ENCODE data around the gene GABRP. TPM values are rescaled to one million over a fixed set of nuclear protein-coding genes. Genes with fewer than 3 reads are reported as not detected.

GABRP gene
- total RNA-seq, 1 donor from 2014 or later: not detected

GRCh38 chr5:170750791-170751190 is 32.7 kb upstream of the GABRP start:
- Mint-ChIP-seq H3K9me3 (no peaks in the 10 kb centered on the region), H3K27me3 (ENCODE audit: insufficient read depth, low read depth) (peaks cover 17% of the 10 kb centered on the region), H3K27ac (no peak overlapping the region), H3K4me1 (peaks cover 38% of the 10 kb centered on the region), H3K4me3 (no peak overlapping the region), H3K36me3 (no peaks in the 10 kb centered on the region)
- H3K4me3 ChIP-seq: no peak overlapping the region
- TF ChIP-seq CTCF (IDR thresholded peaks at IDR 0.05): no peak
- no peak for TF ChIP-seq EZH2 (IDR thresholded peaks at IDR 0.05)
- TF ChIP-seq EZH2phosphoT487 (IDR thresholded peaks at IDR 0.05): no peak
- peaks cover 2% of the 10 kb centered on the region for H3K27me3 ChIP-seq
- no peaks in the 10 kb centered on the region for H3K36me3 ChIP-seq
- no peaks in the 10 kb centered on the region for H3F3A ChIP-seq (ENCODE audit: low read depth)
- H2AFZ ChIP-seq (replicated peaks): no peak overlapping the region
- H4K20me1 ChIP-seq (ENCODE audit: low read depth): no peaks in the 10 kb centered on the region
- H3K4me1 ChIP-seq: peaks cover 18% of the 10 kb centered on the region
- H3K27ac ChIP-seq: no peak overlapping the region
- no peak for DNase-seq (ENCODE audit: low spot score)
- no peaks in the 10 kb centered on the region for H3K79me2 ChIP-seq (ENCODE audit: low read depth)
- H3K9ac ChIP-seq: no peak overlapping the region
- no peaks in the 10 kb centered on the region for H3K9me3 ChIP-seq (ENCODE audit: low read depth)
- no peak overlapping the region for H3K4me2 ChIP-seq

- TF ChIP-seq EZH2 (IDR thresholded peaks at IDR 0.05) (no peak), EZH2phosphoT487 (IDR thresholded peaks at IDR 0.05) (no peak), CTCF (IDR thresholded peaks at IDR 0.05) (no peak)
- Histone ChIP-seq H3K79me2 (ENCODE audit: low read depth) (no peaks in the 10 kb centered on the region), H3K27ac (no peak overlapping the region), H3K9ac (no peak overlapping the region), H3K4me3 (no peak overlapping the region), H3K4me1 (peaks cover 9% of the 10 kb centered on the region), H3K27me3 (no peaks in the 10 kb centered on the region), H3K9me3 (ENCODE audit: low read depth) (no peaks in the 10 kb centered on the region), H3F3A (ENCODE audit: low read depth) (no peaks in the 10 kb centered on the region), H2AFZ (replicated peaks) (no peak overlapping the region), H3K4me2 (no peak overlapping the region), H3K36me3 (no peaks in the 10 kb centered on the region), H4K20me1 (ENCODE audit: low read depth) (no peaks in the 10 kb centered on the region)
- Mint-ChIP-seq H3K4me3 (no peak overlapping the region), H3K27me3 (ENCODE audit: insufficient read depth, low read depth) (peaks cover 17% of the 10 kb centered on the region), H3K9me3 (no peaks in the 10 kb centered on the region), H3K36me3 (no peaks in the 10 kb centered on the region), H3K4me1 (peaks cover 30% of the 10 kb centered on the region), H3K27ac (no peak overlapping the region)
- no peak for DNase-seq (ENCODE audit: low spot score)
Measured at GRCh38 chr5:170751631-170752030, 31.9 kb upstream of the GABRP start.

GRCh38 chr5:170752257-170753215 is 31.0 kb upstream of the GABRP start:
- H3F3A ChIP-seq (ENCODE audit: low read depth): no peaks in the 10 kb centered on the region
- peaks cover 22% of the 10 kb centered on the region for H3K4me1 Mint-ChIP-seq
- no peak overlapping the region for H3K27ac Mint-ChIP-seq
- no peak overlapping the region for H3K9ac ChIP-seq
- H3K27ac ChIP-seq: no peak overlapping the region
- H3K36me3 Mint-ChIP-seq: no peaks in the 10 kb centered on the region
- H3K4me2 ChIP-seq: no peak overlapping the region
- no peaks in the 10 kb centered on the region for H3K9me3 Mint-ChIP-seq
- H4K20me1 ChIP-seq (ENCODE audit: low read depth): no peaks in the 10 kb centered on the region
- no peaks in the 10 kb centered on the region for H3K27me3 ChIP-seq
- peaks cover 8% of the 10 kb centered on the region for H3K4me1 ChIP-seq
- DNase-seq (ENCODE audit: low spot score): no peak
- peaks cover 11% of the 10 kb centered on the region for H3K27me3 Mint-ChIP-seq (ENCODE audit: insufficient read depth, low read depth)
- H3K36me3 ChIP-seq: no peaks in the 10 kb centered on the region
- no peaks in the 10 kb centered on the region for H3K79me2 ChIP-seq (ENCODE audit: low read depth)
- H3K4me3 Mint-ChIP-seq: no peak overlapping the region
- H3K9me3 ChIP-seq (ENCODE audit: low read depth): no peaks in the 10 kb centered on the region
- no peak overlapping the region for H3K4me3 ChIP-seq
- no peak overlapping the region for H2AFZ ChIP-seq (replicated peaks)
- TF ChIP-seq CTCF (IDR thresholded peaks at IDR 0.05) (no peak), EZH2phosphoT487 (IDR thresholded peaks at IDR 0.05) (no peak), EZH2 (IDR thresholded peaks at IDR 0.05) (no peak)

All from neural progenitor cell (in vitro differentiated cells).